Hepatic stellate cell (primary cell): ENCODE data around the gene TMEM219.

Experiments used
- DNase-seq: peaks from one replicate; pipeline ENCODE4 v3.0.0; 2011; ENCODE audit warnings: low spot score

The TMEM219 gene

DNA sequence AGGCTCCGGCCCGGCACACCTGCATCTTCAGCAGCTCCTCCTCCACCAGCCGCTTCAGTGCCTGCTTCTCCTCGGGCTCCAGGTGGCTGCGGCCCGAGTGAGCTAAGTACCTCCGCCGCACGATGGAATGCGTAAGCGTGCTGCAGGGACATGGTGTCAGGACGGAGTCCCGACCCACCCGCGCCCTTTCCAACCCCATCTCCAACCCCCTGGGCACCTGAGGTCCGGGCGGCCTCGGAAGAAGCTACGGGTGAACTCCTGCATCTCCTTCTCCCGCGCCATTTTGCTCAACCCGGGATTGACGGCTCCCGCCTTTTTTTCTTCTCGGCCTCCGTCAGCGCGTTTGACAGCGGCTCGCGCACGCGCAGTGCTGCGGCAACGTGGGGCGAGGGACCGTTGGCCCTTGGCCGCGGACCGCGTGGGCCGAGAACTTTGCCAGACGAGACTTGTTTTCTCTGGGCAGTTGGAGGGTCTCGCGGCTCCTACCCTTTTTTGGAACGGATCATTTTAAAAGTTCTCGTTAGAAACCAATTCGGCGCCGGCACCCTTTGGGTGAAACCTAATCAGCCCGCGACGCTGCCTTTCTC lies 33.5 kb downstream of the TMEM219 start, which contains the start of gene HIRIP3:
HIRIP3 (minus strand) TSS at position 294 of the 587 bp plus-strand sequence; CDS start at position 282, 12 bp downstream.
- DNase-seq, result peak; percentile 95

DNA sequence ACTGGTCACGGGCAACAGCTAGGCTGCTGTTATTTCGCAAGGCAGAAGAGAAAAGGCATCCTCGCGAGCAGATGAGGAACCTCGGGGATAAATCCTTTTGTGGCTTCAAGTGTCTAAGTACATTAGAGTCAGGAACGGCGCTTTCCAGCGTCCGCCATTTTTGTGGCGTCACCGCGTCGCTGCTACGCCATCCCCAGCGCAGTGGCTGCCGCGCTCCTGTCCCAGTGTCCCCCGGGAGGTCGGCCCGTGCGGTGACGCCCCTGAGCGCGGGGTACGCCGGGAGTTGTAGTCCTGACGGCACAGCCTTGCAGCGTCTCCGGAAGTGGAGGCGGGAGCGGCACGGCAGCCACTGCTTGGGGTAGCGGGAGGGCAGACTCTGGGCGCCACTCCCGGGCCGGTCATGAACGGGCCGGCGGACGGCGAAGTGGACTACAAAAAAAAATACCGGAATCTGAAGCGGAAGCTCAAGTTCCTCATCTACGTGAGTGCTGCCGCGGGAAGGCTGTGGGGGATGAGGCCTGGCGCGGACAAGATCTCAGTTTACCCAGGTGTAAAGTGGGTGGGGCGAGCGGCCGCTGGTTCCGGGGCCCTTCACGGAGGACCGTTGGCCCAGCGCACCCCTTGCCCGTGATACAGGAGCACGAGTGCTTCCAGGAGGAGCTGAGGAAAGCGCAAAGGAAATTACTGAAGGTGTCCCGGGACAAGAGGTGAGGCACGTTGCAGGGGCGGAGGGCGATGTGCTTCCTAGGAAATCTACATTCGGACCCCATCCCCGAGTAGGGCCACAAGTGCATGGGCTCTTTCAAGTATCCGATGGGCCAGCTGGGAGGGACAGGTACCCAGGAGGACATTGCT lies 34.3 kb downstream of the TMEM219 start, which contains the start of gene INO80E:
INO80E (plus strand) TSS at position 331 of the 855 bp plus-strand sequence; CDS start at position 401, 70 bp downstream.
- DNase-seq, result peak; percentile 99

DNA sequence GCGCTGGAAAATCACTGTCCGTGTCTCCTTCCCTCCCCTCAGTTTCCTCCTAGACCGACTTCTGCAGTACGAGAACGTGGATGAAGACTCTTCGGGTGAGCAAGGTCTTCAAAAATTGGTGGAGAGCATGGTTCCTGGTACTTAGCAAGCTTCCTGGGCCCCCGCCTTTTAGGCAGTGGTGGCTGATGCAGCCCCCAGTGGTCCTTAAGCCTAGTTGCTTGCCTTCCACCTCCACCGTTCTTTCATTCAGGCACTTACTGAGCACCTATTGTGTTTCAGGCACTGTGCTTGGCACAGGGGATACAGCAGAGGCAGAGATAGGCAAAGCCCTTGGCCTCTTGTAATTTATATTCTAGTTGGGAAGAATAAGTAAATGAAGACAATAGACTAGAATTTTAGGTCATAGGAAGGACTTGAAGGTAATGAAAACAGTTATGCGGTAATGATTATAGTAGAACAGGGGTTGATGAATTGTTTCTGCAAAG lies 34.9 kb downstream of the TMEM219 start:
- no peak for DNase-seq

DNA sequence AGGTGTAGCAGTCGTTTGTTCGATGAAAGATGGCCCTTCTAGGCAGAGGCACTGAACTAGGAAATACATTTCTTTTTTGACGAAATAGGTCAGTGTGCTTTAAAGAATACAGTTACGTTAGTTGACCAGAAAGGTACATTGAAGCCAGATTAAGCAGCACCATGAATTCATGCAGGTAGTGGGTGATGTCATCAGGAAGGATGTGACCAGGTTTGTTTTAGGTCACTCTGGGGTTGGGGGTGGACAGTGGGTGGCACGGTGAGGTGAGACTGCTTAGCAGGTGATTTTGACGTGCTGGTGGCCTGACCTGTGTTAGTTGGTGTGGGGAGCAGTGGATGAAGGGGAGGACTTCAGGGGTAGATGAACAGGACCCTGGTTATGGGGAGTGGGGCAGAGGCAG lies 37.7 kb downstream of the TMEM219 start:
- no peak for DNase-seq

GRCh38 chr16:30000735-30001631 lies 39.1 kb downstream of the TMEM219 start:
- DNase-seq, result no peak

DNA sequence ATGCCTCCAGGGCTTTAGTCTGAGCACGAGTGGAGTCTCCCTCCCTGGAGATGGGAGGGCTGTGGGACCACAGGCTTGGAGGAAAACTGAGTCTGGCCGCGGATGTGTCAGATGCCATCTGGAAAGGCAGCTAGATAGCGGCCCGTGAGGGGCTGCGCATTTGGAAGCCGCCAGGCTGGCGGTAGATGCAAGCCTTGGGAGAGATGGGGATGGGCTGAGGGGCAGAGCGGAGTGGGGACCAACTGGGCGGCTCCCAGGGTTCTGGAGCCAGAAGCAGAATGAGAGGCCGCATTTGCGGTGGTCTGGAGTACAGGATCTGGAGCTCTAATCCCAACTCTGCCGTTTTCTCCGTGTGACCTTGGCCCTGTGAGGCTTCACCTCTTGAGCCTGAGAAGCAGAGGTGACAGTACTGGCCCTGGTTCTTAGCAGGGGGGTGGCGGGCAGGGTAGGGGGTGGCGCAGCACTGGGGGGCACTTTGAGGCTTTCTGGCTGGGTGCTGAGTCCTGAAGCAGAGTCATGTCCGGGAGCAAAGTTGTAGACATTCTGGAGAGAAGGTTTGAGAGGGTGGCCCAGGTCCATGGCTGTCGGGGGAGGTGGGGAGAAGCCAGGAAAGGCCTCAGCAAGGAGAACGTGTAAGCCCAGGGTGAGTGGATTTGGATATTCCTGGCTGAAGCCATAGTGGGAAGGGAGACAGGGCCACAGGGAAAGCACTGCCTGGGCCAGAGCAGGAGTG lies 40.9 kb downstream of the TMEM219 start:
- DNase-seq, result no peak

- no peak for DNase-seq
Observed at GRCh38 chr16:30003670-30004423, 42.0 kb downstream of the TMEM219 start.

GRCh38 chr16:30004424-30004776 lies 42.5 kb downstream of the TMEM219 start:
- no peak for DNase-seq

DNA sequence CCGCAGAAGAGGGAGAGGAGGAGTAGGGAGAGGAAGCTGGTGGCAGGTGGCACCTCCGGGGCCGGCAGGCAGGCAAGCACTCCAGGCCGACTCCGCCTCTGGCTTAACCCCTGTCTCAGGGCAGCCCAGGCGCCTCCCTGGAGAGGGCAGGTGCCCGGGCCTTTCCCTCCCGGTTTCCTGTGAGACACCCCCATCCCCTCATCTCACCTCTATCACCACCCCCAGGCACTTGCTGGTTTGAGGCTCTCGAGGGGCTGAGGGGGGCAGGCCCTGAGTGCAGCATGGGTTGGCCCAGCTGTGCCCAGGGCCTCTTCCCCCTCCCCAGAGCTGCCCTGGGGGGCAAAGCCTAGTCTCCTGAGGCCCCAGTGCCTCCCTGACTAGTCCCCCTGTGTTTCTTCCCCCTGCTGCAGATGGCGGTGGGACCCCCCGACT lies 42.9 kb downstream of the TMEM219 start:
- DNase-seq, result no peak

- DNase-seq, result peak; percentile 87
Observed at GRCh38 chr16:30005341-30006094, 43.6 kb downstream of the TMEM219 start.

DNA sequence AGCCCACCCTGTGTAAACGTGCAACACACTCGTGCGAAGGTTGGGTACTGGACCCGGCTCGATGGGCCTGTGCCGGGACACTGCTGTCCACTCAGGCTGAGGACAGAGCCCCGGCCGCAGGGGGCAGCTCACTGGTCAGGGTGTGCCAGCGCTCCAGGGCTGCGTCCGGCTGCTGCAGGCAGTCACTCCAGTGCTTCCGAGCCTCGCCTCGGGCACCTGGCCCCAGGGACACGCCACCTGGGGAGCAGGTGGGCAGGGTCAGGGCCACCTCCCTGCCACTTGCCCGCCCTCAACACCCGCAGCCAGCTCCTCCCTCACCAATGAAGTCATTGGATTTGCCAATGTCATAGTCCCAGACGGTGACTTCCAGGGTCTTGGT lies 44.2 kb downstream of the TMEM219 start:
- no peak for DNase-seq

GRCh38 chr16:30006659-30007377 lies 44.9 kb downstream of the TMEM219 start:
- no peak for DNase-seq

DNA sequence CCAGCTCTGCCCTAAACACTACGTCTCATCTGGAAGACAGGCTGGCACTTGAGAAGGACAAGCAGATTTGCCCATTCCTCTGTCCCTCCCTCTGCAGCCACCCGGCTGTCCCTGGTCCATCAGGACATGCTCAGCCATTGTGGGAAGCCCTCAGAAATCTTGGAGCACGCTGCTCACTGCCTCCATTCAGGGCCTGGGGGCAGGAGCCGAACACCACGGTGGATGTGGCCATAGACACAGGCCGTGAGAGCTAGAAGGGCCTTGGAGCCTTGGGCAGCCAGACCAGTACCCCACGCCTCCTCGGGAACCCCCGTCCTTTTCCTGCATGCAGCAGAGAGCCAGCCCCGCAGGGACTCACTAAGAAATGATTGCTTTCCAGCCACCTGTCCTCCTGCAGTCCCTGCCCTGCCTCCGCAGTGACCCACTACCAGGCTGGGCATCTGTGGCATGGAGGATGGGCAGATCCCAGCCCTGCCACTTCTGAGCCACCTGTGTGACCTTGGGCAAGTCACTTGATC lies 45.6 kb downstream of the TMEM219 start:
- no peak for DNase-seq

- DNase-seq, result no peak
Observed at GRCh38 chr16:30009085-30009862, 47.4 kb downstream of the TMEM219 start.

DNA sequence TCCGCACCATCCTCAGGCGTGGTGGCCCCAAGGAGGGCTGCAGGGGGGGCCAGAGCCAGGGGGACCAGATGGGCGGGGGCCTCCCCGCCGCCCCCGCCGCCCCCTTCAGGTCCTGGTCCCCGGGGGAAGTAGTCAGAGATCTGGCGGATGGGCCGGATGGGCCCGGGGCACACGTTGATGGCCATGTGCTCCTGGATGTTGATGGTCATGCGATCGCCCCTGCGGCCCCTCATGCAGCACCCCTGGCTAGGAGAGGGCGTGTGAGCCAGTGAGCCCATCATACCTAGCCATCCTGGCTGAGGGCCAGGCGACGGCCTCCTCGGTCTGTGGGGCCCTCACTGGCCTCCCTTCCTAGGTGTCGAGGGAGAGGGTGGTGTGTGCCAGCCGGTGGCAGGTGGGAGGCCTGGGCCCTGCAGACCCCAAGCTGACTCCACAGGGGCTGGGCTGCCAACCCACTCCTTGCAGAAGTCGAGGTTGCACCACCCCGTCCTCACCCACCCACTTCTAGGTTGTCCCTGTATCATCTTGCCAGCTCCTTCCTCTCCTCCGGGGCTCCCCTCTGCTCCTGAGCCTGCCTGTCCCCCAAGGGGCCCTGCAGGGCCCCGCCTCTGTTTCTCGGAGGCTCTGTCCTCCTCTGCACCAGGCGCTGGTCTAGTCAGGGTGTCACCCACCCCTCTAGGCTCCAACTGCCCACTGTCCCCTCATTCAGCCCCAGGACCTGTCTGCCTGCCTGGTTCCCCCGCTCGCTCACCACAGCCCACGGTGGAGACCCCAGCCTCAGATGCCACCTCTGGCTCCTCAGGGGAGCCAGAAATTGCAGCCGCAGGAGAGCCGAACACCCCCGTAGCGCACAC lies 48.3 kb downstream of the TMEM219 start:
- no peak for DNase-seq

DNA sequence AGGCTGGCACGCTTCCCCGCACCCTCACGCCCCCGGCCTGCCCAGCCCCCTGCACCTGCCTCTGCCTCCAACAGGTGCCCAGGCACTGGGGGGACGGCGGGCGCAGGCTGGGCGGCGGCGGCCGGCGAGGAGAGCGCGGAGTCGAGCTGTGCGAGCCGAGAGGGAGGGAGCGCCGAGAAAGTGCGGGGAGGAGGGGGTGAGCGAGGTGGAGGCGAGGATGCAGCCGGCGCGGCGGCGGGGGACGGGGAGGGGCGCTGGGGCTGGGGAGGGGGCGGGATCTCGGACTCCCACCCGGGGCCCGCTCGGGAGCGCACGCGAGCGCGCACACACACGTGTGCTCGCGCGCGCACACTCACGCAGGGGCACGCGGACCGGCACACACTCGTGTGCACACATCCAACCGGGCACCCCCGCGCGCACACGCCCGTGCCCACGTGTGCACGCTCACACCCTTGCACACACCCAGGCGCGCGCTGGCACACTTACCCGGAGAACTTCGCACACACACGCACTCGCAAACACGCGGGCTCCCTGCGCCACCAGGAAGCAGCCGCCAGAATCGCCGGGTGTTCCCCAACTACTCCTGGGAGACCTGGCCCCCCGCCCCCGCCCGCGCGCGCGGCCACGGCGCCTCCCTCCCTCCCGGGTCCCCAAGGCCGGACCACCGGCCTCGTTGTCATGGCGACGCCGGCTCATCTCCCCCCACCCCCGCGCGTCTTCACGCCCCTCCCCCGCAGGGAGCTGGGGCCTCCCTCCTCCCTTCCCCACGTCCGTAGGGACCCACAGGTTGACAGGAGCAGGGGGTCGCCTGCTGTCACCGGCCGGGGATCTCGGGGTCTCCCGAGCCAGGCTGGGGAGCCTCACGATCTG lies 49.2 kb downstream of the TMEM219 start, which contains the start of gene DOC2A:
DOC2A (minus strand) TSS at position 184 of the 870 bp plus-strand sequence. CDS start 805 bp downstream, outside the sequence.
- DNase-seq, result no peak
